HCT116 (cell line): Measurements from ENCODE around the gene DBX1.

Experiments used
- CEBPB ChIP-seq: IDR thresholded peaks from 2 replicates; pipeline ENCODE4 v1.6.1; 2012; ENCODE audit warnings: low read depth
- EZH2 ChIP-seq: fragments of 200-600 bp; sonication (generic); IDR thresholded peaks from 2 replicates; pipeline ENCODE4 v1.6.1; 2017; ENCODE audit warnings: antibody characterized with exemption, mixed run types
- POLR2A ChIP-seq: IDR thresholded peaks from 2 replicates; pipeline ENCODE4 v1.7.0; 2011; ENCODE audit warnings: borderline replicate concordance; ENCODE audit not compliant: insufficient read depth, insufficient read length; ENCODE audit errors: extremely low read depth
- RAD21 ChIP-seq: IDR thresholded peaks from 2 replicates; pipeline ENCODE4 v1.6.1; 2012; ENCODE audit warnings: low read depth, mild to moderate bottlenecking
- SP1 ChIP-seq: IDR thresholded peaks from 2 replicates; pipeline ENCODE4 v1.6.1; 2012; ENCODE audit warnings: low read depth
- TF ChIP-seq, protein P1 (sequence below), 3 experiments: fragments of 200-600 bp in 1 of 3; sonication (generic) in 1 of 3; IDR thresholded peaks in 2 of 3; conservative IDR thresholded peaks in 1 of 3; 2 replicates each; pipeline ENCODE4 v1.5.1; 2012 to 2017; ENCODE audit warnings: low read depth in 2 of 3, low read length in 2 of 3, antibody characterized with exemption in 1 of 3, borderline replicate concordance in 1 of 3, control low read depth in 1 of 3, mild to moderate bottlenecking in 1 of 3, mixed read lengths in 1 of 3, mixed run types in 1 of 3, moderate library complexity in 1 of 3; ENCODE audit not compliant: insufficient read depth in 1 of 3
- TF ChIP-seq, protein P2 (sequence below): IDR thresholded peaks from 2 replicates; pipeline ENCODE4 v1.6.1; 2012

DNA sequence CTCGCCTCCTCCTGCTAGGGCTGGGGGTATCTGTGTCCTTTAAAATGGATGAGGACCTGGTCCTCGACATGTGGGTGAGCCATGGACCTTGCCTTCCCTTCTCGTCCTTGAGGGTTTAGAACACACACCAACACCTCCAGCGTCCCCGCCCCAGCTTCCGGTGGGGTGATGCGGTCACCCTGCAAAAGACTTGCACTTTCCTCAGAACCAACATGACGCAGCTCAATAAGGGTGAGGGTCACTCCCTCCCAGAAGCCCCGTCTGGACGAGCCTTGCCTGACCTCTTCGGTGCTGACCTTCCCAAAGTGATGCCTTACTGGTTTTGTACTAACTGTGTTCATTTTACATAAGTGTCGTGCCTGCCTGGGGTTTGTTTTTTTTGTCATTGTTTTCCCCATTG, 41.0 kb downstream of the DBX1 start:
- no peak for TF ChIP-seq SP1
- TF ChIP-seq, protein P1, sequence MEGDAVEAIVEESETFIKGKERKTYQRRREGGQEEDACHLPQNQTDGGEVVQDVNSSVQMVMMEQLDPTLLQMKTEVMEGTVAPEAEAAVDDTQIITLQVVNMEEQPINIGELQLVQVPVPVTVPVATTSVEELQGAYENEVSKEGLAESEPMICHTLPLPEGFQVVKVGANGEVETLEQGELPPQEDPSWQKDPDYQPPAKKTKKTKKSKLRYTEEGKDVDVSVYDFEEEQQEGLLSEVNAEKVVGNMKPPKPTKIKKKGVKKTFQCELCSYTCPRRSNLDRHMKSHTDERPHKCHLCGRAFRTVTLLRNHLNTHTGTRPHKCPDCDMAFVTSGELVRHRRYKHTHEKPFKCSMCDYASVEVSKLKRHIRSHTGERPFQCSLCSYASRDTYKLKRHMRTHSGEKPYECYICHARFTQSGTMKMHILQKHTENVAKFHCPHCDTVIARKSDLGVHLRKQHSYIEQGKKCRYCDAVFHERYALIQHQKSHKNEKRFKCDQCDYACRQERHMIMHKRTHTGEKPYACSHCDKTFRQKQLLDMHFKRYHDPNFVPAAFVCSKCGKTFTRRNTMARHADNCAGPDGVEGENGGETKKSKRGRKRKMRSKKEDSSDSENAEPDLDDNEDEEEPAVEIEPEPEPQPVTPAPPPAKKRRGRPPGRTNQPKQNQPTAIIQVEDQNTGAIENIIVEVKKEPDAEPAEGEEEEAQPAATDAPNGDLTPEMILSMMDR (IDR thresholded peaks at IDR 0.05 in 2 of 3, conservative IDR thresholded peaks at IDR 0.05 in 1 of 3; ENCODE audit: borderline replicate concordance in 1 of 3, insufficient read depth in 1 of 3, low read depth in 2 of 3, low read length in 2 of 3): no peak
- no peak for TF ChIP-seq RAD21
- no peak for TF ChIP-seq POLR2A
- no peak for TF ChIP-seq CEBPB
- TF ChIP-seq EZH2: no peak
- TF ChIP-seq, protein P2, sequence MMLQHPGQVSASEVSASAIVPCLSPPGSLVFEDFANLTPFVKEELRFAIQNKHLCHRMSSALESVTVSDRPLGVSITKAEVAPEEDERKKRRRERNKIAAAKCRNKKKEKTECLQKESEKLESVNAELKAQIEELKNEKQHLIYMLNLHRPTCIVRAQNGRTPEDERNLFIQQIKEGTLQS: no peak
